K562 (cell line): ENCODE results near the gene DNASE1L2. TPM values are rescaled to one million over a fixed set of nuclear protein-coding genes. Genes with fewer than 3 reads are reported as not detected.

ENCODE experiments used
- CEBPG ChIP-seq, 3 experiments: fragments of 200-800 bp in 1 of 3; sonication (Bioruptor generic) in 1 of 3; sonication (generic) in 1 of 3; formaldehyde crosslinking in 1 of 3; IDR thresholded peaks in 2 of 3; conservative IDR thresholded peaks in 1 of 3; 2 replicates each; pipeline versions ENCODE4 v1.6.1 to v1.8.0; 2016 to 2022; ENCODE audit warnings: missing compliant biosample characterization in 2 of 3, missing genetic modification characterization in 2 of 3, mild to moderate bottlenecking in 1 of 3, missing genetic modification reagents in 1 of 3
- CHD7 ChIP-seq: fragments of 200-600 bp; sonication (generic); IDR thresholded peaks from one replicate; pipeline ENCODE4 v1.6.1; 2012; ENCODE audit warnings: mild to moderate bottlenecking, low read depth, low read length, inconsistent platforms
- ELF4 ChIP-seq: fragments of 450-650 bp; formaldehyde crosslinking; IDR thresholded peaks from 2 replicates; pipeline ENCODE4 v1.4.0; 2022; ENCODE audit warnings: missing genetic modification characterization
- HDGF ChIP-seq: fragments of 450-650 bp; IDR thresholded peaks from 2 replicates; pipeline ENCODE4 v1.6.1; 2016
- L3MBTL2 ChIP-seq: fragments of 450-650 bp; IDR thresholded peaks from 2 replicates; pipeline ENCODE4 v1.6.1; 2016; ENCODE audit warnings: mild to moderate bottlenecking, moderate library complexity
- MXI1 ChIP-seq: IDR thresholded peaks from 2 replicates; pipeline ENCODE4 v1.6.1; 2011; ENCODE audit warnings: low read depth, mild to moderate bottlenecking, improper control_type of control experiment, low read length
- NFE2L1 ChIP-seq: fragments of 450-650 bp; IDR thresholded peaks from 2 replicates; pipeline ENCODE4 v1.6.1; 2016; ENCODE audit warnings: missing genetic modification characterization, low read depth, mild to moderate bottlenecking, missing compliant biosample characterization, moderate library complexity, borderline replicate concordance
- NFIC ChIP-seq: fragments of 450-650 bp; IDR thresholded peaks from 2 replicates; pipeline ENCODE4 v1.6.1; 2017; ENCODE audit warnings: mild to moderate bottlenecking, inconsistent platforms
- ZBTB7A ChIP-seq: IDR thresholded peaks from 2 replicates; pipeline ENCODE4 v1.6.1; 2011; ENCODE audit warnings: low read depth, mild to moderate bottlenecking, low read length, moderate library complexity, borderline replicate concordance; ENCODE audit not compliant: control insufficient read depth
- ZEB2 ChIP-seq: fragments of 450-650 bp; IDR thresholded peaks from 2 replicates; pipeline ENCODE4 v1.6.1; 2016
- ZZZ3 ChIP-seq: fragments of 450-650 bp; IDR thresholded peaks from 2 replicates; pipeline ENCODE4 v1.6.1; 2016; ENCODE audit warnings: antibody characterized with exemption, mild to moderate bottlenecking, moderate library complexity
- polyA plus RNA-seq, 8 experiments: library from polyadenylated mRNA; depleted of rRNA in 4 of 8; stranded (reverse) in 5 of 8; unstranded in 3 of 8; fragments of >200 nt; fragmentation: Nextera tagmentation in 2 of 8; fragmentation: Illumina TruSeq in 1 of 8; extraction: Ambion mirVana in 2 of 8; extraction: Trizol in 1 of 8; gene quantifications; 2 replicates each; pipeline versions ENCODE4 v1.2.1 to v1.2.3, GENCODE V29; 2011 to 2014; ENCODE audit warnings: inconsistent platforms in 1 of 8, missing spikeins in 1 of 8
- total RNA-seq, 7 experiments: library from RNA; depleted of rRNA in 6 of 7; stranded (reverse); fragments of >200 nt in 6 of 7; fragmentation: Illumina TruSeq in 2 of 7; extraction: Trizol in 2 of 7; gene quantifications; 2 replicates each; pipeline versions ENCODE4 v1.2.1 to v1.2.3, GENCODE V29; 2011 to 2021; ENCODE audit warnings: low replicate concordance in 1 of 7
- TF ChIP-seq, protein P1 (sequence below): fragments of 450-650 bp; formaldehyde crosslinking; IDR thresholded peaks from 2 replicates; pipeline ENCODE4 v1.4.0; 2020; ENCODE audit warnings: mild to moderate bottlenecking, mixed read lengths
- TF ChIP-seq, protein P2 (sequence below): sonication (generic); formaldehyde crosslinking; IDR thresholded peaks from 2 replicates; pipeline ENCODE4 v1.8.0; 2022; ENCODE audit warnings: mild to moderate bottlenecking, missing genetic modification reagents

The DNASE1L2 gene
- total and polyA plus RNA-seq, 9 of the 15 experiments (the other 6 are each of a cell fraction or from before 2014, with no cell fraction given): 0.08 to 2.7 (median 1.7) TPM; not detected in 1

- TF ChIP-seq CHD7: no peak
- TF ChIP-seq L3MBTL2: peak; percentile 89
- TF ChIP-seq ZZZ3: peak; percentile 100
- TF ChIP-seq CEBPG (CRISPR knock-in tag; IDR thresholded peaks at IDR 0.05): peak; percentile 80
- peak; percentile 85 to 86 for TF ChIP-seq CEBPG (tag; conservative IDR thresholded peaks at IDR 0.05 in 1 of 2, IDR thresholded peaks at IDR 0.05 in 1 of 2)
- TF ChIP-seq NFE2L1 (tag): no peak
- TF ChIP-seq, protein P1, sequence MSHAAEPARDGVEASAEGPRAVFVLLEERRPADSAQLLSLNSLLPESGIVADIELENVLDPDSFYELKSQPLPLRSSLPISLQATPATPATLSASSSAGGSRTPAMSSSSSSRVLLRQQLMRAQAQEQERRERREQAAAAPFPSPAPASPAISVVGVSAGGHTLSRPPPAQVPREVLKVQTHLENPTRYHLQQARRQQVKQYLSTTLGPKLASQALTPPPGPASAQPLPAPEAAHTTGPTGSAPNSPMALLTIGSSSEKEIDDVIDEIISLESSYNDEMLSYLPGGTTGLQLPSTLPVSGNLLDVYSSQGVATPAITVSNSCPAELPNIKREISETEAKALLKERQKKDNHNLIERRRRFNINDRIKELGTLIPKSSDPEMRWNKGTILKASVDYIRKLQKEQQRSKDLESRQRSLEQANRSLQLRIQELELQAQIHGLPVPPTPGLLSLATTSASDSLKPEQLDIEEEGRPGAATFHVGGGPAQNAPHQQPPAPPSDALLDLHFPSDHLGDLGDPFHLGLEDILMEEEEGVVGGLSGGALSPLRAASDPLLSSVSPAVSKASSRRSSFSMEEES: no peak
- TF ChIP-seq NFIC: peak; percentile 71
- TF ChIP-seq ZBTB7A: peak; percentile 72; the same call in 1 of the 2 replicates
- TF ChIP-seq MXI1: peak; percentile 55; the same call in 1 of the 2 replicates
- peak; percentile 61; the same call in 1 of the 2 replicates for TF ChIP-seq ELF4 (CRISPR knock-in tag)
- no peak for TF ChIP-seq ZEB2
- TF ChIP-seq, protein P2, sequence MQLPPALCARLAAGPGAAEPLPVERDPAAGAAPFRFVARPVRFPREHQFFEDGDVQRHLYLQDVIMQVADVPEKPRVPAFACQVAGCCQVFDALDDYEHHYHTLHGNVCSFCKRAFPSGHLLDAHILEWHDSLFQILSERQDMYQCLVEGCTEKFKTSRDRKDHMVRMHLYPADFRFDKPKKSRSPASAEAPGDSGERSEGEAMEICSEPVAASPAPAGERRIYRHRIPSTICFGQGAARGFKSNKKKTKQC: peak; percentile 90
- no peak for TF ChIP-seq HDGF
These were observed 31.8 kb downstream of the DNASE1L2 start, which contains the start of gene RNPS1 (continued) for GRCh38 chr16:2267913-2268666.
